Neural progenitor cell (in vitro differentiated cells): Measurements from ENCODE around the gene SLC27A3. TPM values are rescaled to one million over a fixed set of nuclear protein-coding genes. Genes with fewer than 3 reads are reported as not detected.
A peak's percentile ranks its signal among the peaks of the same experiment; 100 is the strongest.

Experiments used
- DNase-seq: peaks from one replicate; pipeline ENCODE4 v3.0.0-alpha.2; 2016; ENCODE audit warnings: low spot score
- H2AFZ ChIP-seq: fragments of 200-600 bp; sonication (generic); replicated peaks from 2 replicates; pipeline ENCODE4 v1.6.1; 2016; ENCODE audit warnings: antibody characterized with exemption
- H3F3A ChIP-seq: fragments of 200-600 bp; sonication (generic); 2 replicates; pipeline ENCODE4 v1.6.1; 2016; ENCODE audit warnings: antibody characterized with exemption, low read depth
- H3K27ac ChIP-seq: fragments of 200-600 bp; sonication (generic); 2 replicates; pipeline ENCODE4 v1.5.1; 2016; ENCODE audit warnings: mild to moderate bottlenecking
- H3K27me3 ChIP-seq: fragments of 200-600 bp; sonication (generic); 2 replicates; pipeline ENCODE4 v1.6.1; 2016; ENCODE audit warnings: mild to moderate bottlenecking, moderate library complexity
- H3K36me3 ChIP-seq: fragments of 200-600 bp; sonication (generic); 2 replicates; pipeline ENCODE4 v1.5.1; 2016
- H3K4me1 ChIP-seq: fragments of 200-600 bp; sonication (generic); 2 replicates; pipeline ENCODE4 v1.6.1; 2016; ENCODE audit warnings: mixed run types
- H3K4me2 ChIP-seq: fragments of 200-600 bp; sonication (generic); 2 replicates; pipeline ENCODE4 v1.6.1; 2016
- H3K4me3 ChIP-seq: fragments of 200-600 bp; sonication (generic); 2 replicates; pipeline ENCODE4 v1.5.1; 2016
- H3K79me2 ChIP-seq: fragments of 200-600 bp; sonication (generic); 2 replicates; pipeline ENCODE4 v1.6.1; 2016; ENCODE audit warnings: low read depth
- H3K9ac ChIP-seq: fragments of 200-600 bp; sonication (generic); 2 replicates; pipeline ENCODE4 v1.6.1; 2016
- H3K9me3 ChIP-seq: fragments of 200-600 bp; sonication (generic); 2 replicates; pipeline ENCODE4 v1.5.1; 2016; ENCODE audit warnings: low read depth
- H4K20me1 ChIP-seq: fragments of 200-600 bp; sonication (generic); 2 replicates; pipeline ENCODE4 v1.6.1; 2016; ENCODE audit warnings: low read depth
- H3K27ac Mint-ChIP-seq: 3 replicates; pipeline ENCODE4 v1.8.0; 2021; ENCODE audit warnings: mixed read lengths
- H3K27me3 Mint-ChIP-seq: 2 replicates; pipeline ENCODE4 v1.8.0; 2022; ENCODE audit warnings: low read depth, mild to moderate bottlenecking, inconsistent platforms, moderate library complexity, mixed read lengths; ENCODE audit not compliant: insufficient read depth
- H3K36me3 Mint-ChIP-seq: 3 replicates; pipeline ENCODE4 v1.8.0; 2021; ENCODE audit warnings: mixed read lengths
- H3K4me1 Mint-ChIP-seq: 3 replicates; pipeline ENCODE4 v1.8.0; 2021; ENCODE audit warnings: mixed read lengths
- H3K4me3 Mint-ChIP-seq: 3 replicates; pipeline ENCODE4 v1.8.0; 2021; ENCODE audit warnings: mild to moderate bottlenecking, moderate library complexity, mixed read lengths
- H3K9me3 Mint-ChIP-seq: 3 replicates; pipeline ENCODE4 v1.8.0; 2020; ENCODE audit warnings: mixed read lengths
- EZH2 ChIP-seq: fragments of 200-600 bp; sonication (generic); IDR thresholded peaks from 2 replicates; pipeline ENCODE4 v1.6.1; 2017; ENCODE audit warnings: antibody characterized with exemption, mild to moderate bottlenecking, moderate library complexity
- EZH2phosphoT487 ChIP-seq: fragments of 200-600 bp; sonication (generic); IDR thresholded peaks from 2 replicates; pipeline ENCODE4 v1.6.1; 2017; ENCODE audit warnings: antibody characterized with exemption
- small RNA-seq: library from RNA; depleted of rRNA; stranded (forward); fragments of <200 nt; gene quantifications from one replicate; pipeline ENCODE3, GENCODE V24; 2015
- total RNA-seq: library from RNA; depleted of rRNA; stranded (reverse); fragments of >200 nt; gene quantifications from 2 replicates; pipeline ENCODE4 v1.2.3, GENCODE V29; 2015; ENCODE audit warnings: low replicate concordance
- TF ChIP-seq, protein P1 (sequence below): fragments of 200-600 bp; sonication (generic); IDR thresholded peaks from 2 replicates; pipeline ENCODE4 v1.5.1; 2017; ENCODE audit warnings: antibody characterized with exemption, mild to moderate bottlenecking

SLC27A3 gene
- total RNA-seq, 1 donor from 2014 or later: 10.1 TPM

DNA sequence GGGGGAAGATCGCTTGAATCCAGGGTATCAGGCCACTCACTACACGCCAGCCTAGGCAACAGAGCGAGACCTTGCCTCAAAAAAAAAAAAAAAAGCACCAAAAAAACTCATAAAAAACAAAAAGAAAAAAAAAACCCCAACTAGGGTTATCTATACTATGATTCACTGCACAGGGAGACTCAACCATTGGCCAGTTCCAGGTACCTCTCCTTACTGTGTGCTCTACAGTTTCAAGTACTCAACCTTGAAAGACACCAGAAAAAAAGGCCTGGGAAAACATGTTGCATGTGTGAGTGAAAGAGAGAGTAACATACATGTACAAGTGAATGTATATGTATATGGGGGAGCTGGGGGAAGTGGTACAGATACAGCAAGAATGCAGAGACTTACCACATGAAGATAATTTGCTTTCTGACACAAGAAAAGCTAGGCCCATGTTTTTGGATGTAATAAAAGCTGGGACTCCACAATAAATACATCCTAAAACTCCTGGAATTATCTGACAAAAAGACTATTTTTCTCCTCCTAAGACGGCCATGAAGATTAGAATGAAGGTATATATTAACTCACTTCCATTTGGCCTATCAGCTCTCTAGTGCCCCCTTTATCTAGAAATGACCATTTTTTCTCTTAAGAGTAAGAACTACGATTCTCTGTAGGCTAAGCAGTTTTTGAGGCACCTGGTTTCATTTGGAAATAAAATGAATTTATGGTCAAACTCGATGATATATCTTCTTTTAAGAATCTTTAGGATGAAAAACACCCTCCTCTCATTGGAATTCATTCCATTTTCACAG, 52.2 kb downstream of the SLC27A3 start:
- Histone ChIP-seq H3K9ac (no peak overlapping the region), H3K36me3 (peaks cover 4% of the 10 kb centered on the region), H3K9me3 (no peaks in the 10 kb centered on the region), H3K27me3 (no peaks in the 10 kb centered on the region), H3K27ac (no peak overlapping the region), H3K79me2 (peaks cover 51% of the 10 kb centered on the region), H3K4me2 (no peak overlapping the region), H3K4me1 (no peaks in the 10 kb centered on the region), H4K20me1 (peaks cover 28% of the 10 kb centered on the region), H2AFZ (no peak overlapping the region), H3F3A (peaks cover 11% of the 10 kb centered on the region), H3K4me3 (no peak overlapping the region)
- H3K27ac Mint-ChIP-seq: no peak overlapping the region
- peaks cover 22% of the 10 kb centered on the region for H3K36me3 Mint-ChIP-seq
- DNase-seq: no peak
- no peaks in the 10 kb centered on the region for H3K27me3 Mint-ChIP-seq
- no peaks in the 10 kb centered on the region for H3K4me1 Mint-ChIP-seq
- no peak overlapping the region for H3K4me3 Mint-ChIP-seq
- TF ChIP-seq, protein P1, sequence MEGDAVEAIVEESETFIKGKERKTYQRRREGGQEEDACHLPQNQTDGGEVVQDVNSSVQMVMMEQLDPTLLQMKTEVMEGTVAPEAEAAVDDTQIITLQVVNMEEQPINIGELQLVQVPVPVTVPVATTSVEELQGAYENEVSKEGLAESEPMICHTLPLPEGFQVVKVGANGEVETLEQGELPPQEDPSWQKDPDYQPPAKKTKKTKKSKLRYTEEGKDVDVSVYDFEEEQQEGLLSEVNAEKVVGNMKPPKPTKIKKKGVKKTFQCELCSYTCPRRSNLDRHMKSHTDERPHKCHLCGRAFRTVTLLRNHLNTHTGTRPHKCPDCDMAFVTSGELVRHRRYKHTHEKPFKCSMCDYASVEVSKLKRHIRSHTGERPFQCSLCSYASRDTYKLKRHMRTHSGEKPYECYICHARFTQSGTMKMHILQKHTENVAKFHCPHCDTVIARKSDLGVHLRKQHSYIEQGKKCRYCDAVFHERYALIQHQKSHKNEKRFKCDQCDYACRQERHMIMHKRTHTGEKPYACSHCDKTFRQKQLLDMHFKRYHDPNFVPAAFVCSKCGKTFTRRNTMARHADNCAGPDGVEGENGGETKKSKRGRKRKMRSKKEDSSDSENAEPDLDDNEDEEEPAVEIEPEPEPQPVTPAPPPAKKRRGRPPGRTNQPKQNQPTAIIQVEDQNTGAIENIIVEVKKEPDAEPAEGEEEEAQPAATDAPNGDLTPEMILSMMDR: peak; percentile 23
- TF ChIP-seq EZH2phosphoT487: no peak
- TF ChIP-seq EZH2: no peak
- no peaks in the 10 kb centered on the region for H3K9me3 Mint-ChIP-seq

Small RNA genes within 50 kb of the gene (small RNA-seq; reads per million reads assigned to genes)
- not detected for gene RF00019

Other genes with a start within 250 kb of the SLC27A3 start
- 0.34 TPM in 1 of 2 replicates, not detected in the other for gene S100A6, start 239.4 kb upstream of the SLC27A3 start, total RNA-seq
- gene S100A5, start 234.5 kb upstream of the SLC27A3 start, total RNA-seq: not detected in 2 replicates
- 22.4 and 34.3 TPM in 2 replicates for gene S100A4, start 229.6 kb upstream of the SLC27A3 start, total RNA-seq
- not detected in 2 replicates for gene S100A3, start 226.1 kb upstream of the SLC27A3 start, total RNA-seq
- not detected in 2 replicates for gene S100A2, start 209.6 kb upstream of the SLC27A3 start, total RNA-seq
- gene S100A16, start 162.3 kb upstream of the SLC27A3 start, total RNA-seq: 12.4 and 13.1 TPM in 2 replicates
- gene S100A14, start 159.1 kb upstream of the SLC27A3 start, total RNA-seq: not detected in 2 replicates
- 78.9 and 87.4 TPM in 2 replicates for gene S100A13, start 147.9 kb upstream of the SLC27A3 start, total RNA-seq
- 0.74 TPM in 1 of 2 replicates, not detected in the other for gene S100A1, start 147.0 kb upstream of the SLC27A3 start, total RNA-seq
- 96.1 and 104 TPM in 2 replicates for gene CHTOP, start 141.3 kb upstream of the SLC27A3 start, total RNA-seq
- gene SNAPIN, start 116.7 kb upstream of the SLC27A3 start, total RNA-seq: 50.1 and 52.4 TPM in 2 replicates
- 474 and 475 TPM in 2 replicates for gene ILF2, start 104.4 kb upstream of the SLC27A3 start, total RNA-seq
- gene NPR1, start 96.7 kb upstream of the SLC27A3 start, total RNA-seq: 0.19 and 0.84 TPM in 2 replicates
- 45.1 and 58.8 TPM in 2 replicates for gene INTS3, start 47.4 kb upstream of the SLC27A3 start, total RNA-seq
- 14.8 and 16.8 TPM in 2 replicates for gene GATAD2B, start 147.6 kb downstream of the SLC27A3 start, total RNA-seq
- 2.7 and 11.6 TPM in 2 replicates for gene DENND4B, start 171.3 kb downstream of the SLC27A3 start, total RNA-seq
- 6.7 and 14.2 TPM in 2 replicates for gene CRTC2, start 183.2 kb downstream of the SLC27A3 start, total RNA-seq
- gene SLC39A1, start 188.1 kb downstream of the SLC27A3 start, total RNA-seq: 73.2 and 131 TPM in 2 replicates
- 33.8 and 39.7 TPM in 2 replicates for gene CREB3L4, start 192.5 kb downstream of the SLC27A3 start, total RNA-seq
- 47.7 and 94.7 TPM in 2 replicates for gene JTB, start 202.3 kb downstream of the SLC27A3 start, total RNA-seq
- 14.3 and 15.1 TPM in 2 replicates for gene RAB13, start 210.9 kb downstream of the SLC27A3 start, total RNA-seq
- gene RPS27, start 215.4 kb downstream of the SLC27A3 start, total RNA-seq: 3,368 and 3,415 TPM in 2 replicates